GM19452 (cell line): Measurements from ENCODE around the gene FKBP6.
"Not testable (repeated sequence)": the region's sequence is repeated elsewhere in the genome, so short reads cannot be mapped to it uniquely, and the experiment has no call there.

ENCODE experiments used
- ATAC-seq: cut with Tn5 transposase; IDR thresholded peaks from one replicate; pipeline ENCODE4 v1.9.1; 2021; ENCODE audit not compliant: unreplicated experiment

The FKBP6 gene, protein sequence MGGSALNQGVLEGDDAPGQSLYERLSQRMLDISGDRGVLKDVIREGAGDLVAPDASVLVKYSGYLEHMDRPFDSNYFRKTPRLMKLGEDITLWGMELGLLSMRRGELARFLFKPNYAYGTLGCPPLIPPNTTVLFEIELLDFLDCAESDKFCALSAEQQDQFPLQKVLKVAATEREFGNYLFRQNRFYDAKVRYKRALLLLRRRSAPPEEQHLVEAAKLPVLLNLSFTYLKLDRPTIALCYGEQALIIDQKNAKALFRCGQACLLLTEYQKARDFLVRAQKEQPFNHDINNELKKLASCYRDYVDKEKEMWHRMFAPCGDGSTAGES

DNA sequence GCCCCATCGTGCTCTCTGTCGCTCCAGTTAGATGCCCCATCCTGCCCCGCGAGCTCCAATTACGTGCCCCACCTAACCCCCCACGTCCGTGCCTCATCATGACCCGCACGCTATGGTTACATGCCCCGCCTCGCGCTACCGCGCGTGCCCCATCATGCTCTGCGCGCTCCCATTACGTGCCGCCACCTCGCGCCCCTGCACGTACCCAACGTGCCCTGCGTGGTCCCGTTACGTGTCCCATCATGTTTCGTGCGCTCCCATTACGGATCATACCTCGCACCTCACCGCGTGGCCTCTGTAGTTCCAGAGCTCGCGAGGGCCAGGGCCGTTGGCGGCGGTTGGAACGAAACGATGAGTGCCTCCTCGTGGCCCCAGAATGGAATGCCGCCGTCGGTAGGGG is at the start of gene FKBP6, which contains the start of gene TRIM50:
TSS of gene FKBP6 (plus strand) at position 240 of the 400 bp plus-strand sequence. CDS start 268 bp downstream, outside the sequence.
TSS of gene TRIM50 (minus strand) at position 161 of the 400 bp plus-strand sequence. CDS start 3,295 bp downstream, outside the sequence.
- not testable (repeated sequence) for ATAC-seq

DNA sequence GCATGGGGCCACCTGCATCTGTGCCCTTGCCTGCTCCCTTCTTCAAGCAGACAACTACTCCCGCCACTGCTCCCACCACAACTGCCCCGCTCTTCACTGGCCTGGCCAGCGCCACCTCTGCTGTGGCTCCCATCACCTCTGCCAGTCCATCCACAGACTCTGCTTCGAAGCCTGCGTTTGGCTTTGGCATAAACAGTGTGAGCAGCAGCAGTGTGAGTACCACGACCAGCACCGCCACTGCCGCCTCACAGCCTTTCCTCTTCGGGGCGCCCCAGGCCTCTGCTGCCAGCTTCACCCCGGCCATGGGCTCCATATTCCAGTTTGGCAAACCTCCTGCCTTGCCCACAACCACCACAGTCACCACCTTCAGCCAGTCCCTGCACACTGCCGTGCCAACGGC is 30.7 kb upstream of the FKBP6 start:
- not testable (repeated sequence) for ATAC-seq

DNA sequence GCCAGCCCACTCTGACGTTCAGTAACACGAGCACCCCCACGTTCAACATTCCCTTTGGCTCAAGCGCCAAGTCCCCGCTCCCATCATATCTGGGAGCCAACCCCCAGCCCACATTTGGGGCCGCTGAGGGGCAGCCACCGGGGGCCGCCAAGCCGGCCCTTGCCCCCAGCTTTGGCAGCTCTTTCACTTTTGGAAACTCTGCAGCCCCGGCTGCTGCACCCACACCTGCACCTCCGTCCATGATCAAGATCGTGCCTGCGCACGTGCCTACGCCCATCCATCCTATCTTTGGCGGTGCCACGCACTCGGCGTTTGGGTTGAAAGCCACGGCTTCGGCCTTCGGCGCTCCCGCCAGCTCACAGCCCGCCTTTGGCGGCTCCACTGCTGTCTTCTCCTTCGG is 30.3 kb upstream of the FKBP6 start:
- not testable (repeated sequence) for ATAC-seq

DNA sequence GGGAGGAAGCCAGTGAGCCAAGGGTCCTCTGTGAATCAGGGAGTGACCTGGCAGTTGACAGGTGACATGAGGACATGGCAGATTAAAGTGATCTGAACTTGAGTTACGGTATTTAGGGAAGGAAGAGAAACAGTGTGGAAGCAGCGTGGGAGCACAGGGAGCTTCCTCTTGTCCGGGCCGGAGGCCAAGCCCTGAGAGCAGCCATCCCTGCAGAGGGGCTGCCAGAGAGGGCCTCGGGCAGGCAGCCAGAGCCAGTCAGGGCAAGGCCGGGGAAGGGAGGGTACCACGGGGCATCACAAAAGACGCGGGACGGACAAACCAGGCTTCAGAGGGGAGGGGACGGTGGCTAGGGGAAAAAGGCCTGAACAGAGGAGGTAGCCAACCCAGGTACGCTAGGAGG is 28.1 kb upstream of the FKBP6 start:
- not testable (repeated sequence) for ATAC-seq

DNA sequence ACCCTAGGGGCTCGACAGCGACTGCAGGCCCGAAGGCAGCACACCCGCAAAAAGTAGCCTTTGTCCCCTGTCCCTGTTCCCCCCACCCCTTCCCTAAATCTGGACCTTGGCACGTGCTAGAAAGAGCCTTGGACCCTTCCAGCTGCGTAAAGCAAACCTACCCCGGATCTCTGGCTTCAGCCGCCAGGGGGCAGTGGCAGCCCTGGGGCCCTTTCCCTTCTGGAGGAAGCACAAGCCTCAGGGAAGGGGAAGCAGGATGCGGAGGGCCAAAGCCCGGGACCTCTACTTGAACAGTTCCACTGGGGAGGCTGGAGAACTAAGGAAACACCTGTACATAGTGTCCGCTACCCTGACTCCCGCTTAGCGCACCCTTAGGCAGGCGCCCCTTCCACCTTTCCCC is 26.9 kb upstream of the FKBP6 start:
- ATAC-seq: not testable (repeated sequence)

DNA sequence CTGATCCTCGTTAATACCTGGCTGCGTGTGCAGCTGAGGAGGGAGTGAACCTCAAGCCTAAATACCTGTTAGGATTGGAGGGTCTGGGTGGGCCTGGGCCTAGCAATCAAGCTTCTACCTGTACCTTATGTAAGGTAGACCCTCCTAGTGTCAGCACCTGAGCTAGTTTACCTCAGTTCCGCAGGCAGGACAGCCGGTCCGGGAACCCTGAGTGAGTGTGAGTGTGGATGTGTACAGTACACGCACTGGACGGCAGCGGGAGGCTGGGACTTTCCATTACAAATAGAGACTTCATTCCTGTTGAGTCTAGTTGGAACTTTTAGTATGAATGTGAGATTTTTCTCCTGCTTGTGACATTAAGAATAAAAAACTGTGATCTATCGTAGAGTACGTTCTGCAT is 25.1 kb upstream of the FKBP6 start:
- ATAC-seq: not testable (repeated sequence)

DNA sequence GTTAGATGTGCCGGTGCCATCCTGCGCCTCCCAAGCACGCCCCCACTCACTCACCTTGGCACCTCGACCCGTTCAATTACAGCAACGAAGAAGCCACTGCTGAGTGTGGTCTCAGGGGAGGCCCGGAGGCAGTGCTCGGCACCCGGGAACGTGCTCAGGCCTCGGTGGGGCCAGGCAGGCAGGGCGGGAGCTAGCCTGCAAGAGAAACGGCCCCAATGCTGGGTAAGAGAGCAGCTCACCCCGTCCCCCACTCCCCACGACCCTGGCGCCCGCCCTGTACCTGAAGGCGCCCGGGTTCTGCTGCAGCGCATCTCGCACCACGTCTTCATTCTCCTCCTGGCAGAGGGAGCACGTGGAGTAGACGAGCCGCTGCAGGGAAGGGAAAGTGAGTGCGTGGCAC is 24.4 kb upstream of the FKBP6 start:
- ATAC-seq: no peak

DNA sequence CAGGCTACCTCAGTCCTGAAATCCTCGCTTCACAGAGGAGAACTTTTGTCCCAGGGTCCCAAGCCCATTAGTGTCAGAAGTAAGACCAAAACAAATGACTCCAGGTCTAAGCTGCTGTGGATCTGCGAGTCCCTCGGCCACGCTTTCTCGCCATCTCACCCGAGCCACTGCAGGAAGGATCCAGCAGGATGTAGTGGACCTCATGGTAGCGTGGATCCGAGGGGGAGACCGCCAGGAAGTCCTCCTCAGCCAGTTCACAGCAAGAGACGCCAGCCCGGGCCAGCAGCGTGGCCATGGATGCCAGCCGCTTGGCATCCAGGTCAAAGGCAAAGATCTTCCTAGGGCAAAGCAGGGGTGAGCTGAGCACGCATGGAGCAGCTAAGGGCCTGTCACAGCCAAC is 23.9 kb upstream of the FKBP6 start:
- no peak for ATAC-seq

DNA sequence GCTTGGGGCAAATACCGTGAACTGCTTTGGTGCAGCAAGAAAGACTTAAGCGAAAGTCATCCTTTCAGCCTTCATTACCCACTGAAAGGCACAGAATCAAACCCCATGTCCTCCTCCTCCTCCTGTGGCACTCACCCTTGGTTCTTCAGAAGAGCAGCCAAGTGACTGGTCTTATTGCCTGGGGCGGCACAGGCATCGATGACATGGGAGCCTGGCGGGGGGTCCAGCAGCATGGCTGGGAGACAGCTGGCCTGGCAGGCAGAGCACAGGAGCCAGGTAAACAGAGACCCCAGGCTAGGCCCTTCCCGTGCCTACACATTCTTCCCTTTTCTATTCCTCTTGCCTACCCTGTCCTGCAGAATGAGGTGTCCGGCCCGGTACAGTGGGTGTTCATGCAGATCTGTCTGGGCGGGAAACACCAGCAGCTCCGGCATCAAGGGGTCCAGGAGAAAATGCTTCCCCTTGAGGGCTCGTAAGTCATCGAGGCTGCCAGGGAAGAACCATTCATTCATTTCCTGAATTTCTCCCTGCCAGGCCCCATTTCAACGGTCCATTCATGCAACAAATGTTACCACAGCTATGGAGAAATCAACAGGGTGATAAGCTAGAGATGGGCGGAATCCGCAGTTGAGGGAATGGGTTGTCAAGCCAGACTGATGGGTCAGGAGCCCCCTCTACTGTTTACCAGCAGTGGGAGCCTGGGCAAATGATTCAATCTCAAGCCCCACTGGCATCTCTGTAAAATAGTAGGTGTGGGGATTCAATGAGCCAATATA is 23.2 kb upstream of the FKBP6 start:
- not testable (repeated sequence) for ATAC-seq

DNA sequence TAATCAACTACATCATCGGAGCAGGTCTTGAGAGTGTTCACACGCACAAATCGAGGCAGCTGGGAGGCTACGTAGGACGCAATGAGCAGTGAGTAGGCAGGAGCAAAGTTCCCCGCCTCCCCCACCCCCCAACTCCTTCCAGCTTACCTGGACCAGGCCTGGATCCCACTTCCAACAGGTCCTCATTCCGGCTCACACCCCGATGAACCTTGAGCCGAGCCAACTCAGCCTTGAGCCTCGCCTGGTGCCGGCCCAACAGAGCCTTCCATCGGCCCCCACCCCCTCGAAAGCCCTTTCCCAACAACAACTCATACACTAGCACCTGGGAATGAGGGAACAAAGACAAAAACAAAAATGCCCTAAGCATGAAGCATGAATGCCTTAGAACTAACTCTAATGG is 20.5 kb upstream of the FKBP6 start:
- no peak for ATAC-seq

DNA sequence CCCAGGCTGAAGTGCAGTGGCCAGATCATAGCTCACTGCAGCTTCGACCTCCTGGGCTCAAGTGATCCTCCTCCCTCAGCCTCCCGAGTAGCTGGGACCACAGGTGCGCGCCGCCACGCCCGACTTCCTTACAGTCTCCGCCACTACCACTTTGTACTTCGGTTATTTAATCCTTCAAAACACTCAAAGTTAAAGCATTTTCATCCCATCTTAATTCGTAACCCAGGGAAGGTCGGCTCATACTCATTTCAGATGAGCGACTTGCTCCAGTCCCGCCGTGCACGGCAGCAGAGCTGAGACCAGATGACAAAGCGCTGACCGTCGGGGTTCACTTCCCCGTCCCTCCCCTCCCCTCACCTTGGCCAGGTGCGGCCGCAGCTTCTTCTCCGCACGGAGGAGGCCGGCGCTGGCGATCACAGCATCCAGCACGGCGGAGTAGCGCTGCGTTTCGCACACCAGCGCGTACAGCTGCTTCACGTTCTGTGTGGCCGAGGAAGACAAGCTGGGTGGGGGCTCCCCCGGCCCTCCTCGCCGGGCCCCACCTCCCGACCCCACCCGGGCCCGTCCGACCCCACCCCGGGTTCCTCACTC is 19.8 kb upstream of the FKBP6 start:
- peak; percentile 37 for ATAC-seq

DNA sequence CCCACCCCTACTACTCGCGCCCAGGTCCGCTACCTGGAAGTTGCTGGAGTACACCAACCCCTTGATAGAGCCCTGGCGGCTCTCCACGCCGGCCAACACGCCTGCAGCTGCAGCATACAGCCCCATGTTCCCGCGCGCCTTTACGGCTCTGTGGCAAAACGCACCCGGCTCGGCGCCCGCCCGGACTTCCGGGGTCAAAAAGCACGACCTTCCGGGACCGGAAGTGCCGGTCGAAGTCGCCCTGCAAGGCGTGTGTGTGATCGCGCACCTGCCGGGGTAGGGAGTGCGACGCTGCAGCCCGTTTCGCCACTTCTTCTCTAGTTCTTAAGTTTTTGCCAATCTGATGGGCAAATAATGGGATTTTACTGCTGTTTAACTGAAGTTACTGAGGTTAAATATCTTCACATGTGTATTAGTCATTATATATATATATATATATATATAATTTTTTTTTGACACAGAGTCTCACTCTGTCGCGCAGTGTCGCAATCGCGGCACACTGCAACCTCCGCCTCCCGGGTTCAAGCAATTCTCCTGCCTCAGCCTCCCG is 19.2 kb upstream of the FKBP6 start, which contains the start of gene NSUN5:
TSS of gene NSUN5 (minus strand) at position 162 of the 550 bp plus-strand sequence. CDS start at position 126, 36 bp downstream.
- peak; percentile 93 for ATAC-seq

DNA sequence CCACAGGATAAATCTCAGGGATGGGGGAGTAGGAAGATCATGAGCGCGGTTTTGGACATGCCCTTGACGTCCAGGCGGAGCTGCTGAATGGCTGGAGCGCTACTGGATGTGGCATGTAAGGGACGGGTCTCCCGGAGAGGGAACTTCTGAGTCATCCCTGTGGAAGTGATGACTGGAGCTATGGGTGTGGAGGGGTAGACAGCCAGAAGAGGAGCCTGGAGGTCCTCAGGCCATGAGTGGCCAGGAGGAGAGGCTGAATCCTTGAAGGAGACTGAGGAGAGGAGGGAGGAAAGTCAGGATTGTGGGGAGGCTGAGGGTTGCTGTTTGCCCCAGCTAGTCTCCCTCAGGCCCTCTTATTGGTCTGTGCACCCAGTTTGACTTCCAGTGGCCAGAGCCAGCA is 16.5 kb upstream of the FKBP6 start:
- not testable (repeated sequence) for ATAC-seq

DNA sequence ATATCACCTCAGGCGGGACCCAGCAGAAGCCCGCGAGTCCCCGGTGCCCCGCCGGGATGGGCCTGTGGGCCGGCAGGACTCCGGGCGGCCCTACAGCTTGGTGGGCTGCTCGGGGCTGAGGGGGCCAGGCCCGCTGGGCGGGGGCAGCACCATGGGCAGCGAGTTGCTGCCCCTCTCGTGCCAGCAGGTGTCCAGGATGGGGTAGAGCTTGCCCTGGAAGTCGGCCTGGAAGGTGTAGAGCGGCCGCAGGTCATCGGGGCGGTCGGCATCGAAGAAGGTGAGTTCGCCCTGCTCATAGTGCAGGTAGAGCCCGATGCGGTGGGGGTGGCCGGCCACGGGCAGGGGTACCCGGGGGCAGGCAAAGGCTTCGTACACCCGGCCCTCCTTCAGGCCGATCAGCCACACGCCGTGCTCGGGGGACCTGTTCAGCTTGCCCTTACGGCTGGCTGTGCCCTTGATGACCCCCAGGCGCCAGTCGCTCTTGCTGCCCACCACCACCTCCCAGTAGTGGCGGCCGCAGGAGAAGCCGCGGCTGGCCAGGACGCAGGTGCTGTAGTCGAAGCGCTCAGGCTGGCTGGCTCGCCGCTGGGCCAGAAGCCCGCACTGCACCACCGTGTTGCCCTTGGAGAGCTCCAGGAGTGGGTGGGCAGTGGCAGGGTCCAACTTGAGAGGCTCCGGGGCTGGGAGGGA is 15.0 kb upstream of the FKBP6 start:
- ATAC-seq: no peak

DNA sequence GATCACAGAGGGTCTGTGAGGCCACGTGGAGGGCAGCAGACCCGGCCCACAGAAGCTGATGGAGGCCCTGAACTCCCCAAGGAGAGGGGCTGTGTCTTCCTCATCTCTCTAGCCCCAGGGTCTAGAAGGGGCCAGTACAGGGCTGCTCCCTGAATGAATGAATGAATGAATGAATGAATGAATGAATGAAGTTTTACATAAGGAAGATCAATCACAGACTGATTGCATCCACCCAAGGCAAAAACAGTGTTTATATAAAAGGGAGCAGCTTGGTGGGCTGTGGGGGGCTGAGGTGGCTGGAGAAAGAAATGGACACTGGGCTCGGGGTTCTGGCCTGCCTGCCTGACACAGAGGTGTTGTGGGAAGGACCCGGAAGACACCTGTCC is 14.4 kb upstream of the FKBP6 start:
- no peak for ATAC-seq

DNA sequence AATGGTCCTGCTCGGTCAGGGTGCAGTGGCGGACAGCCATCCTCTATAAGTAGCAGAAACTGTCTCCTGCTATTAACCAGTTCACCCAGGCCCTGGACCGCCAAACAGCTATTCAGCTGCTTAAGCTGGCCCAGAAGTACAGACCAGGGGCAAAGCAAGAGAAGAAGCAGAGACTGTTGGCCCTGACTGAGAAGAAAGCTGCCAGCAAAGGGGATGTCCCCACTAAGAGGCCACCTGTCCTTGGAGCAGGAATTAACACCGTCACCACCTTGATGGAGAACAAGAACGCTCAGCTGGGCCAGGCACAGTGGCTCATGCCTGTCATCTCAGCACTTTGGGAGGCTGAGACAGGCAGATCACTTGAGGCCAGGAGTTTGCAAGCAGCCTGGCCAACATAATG is 13.7 kb upstream of the FKBP6 start:
- no peak for ATAC-seq

DNA sequence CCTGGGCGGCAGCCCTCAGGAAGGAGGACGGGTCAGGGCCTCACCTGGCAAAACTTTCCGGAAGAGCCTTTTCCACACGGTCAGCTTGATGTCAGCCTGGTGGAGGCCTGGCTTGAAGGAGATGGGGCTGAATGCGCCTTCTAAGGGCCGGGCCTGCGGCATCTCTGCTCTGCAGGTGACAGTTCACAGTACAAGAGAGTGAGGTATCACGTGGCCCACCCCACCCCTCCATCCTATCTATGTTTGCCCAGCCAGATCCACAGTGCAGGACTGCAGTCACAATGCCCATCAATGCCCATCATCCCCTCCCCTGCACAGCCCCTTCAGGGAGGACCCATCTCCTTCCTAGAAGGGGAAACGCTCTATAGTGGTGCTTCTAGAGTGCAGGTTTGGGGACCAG is 11.4 kb upstream of the FKBP6 start:
- no peak for ATAC-seq

DNA sequence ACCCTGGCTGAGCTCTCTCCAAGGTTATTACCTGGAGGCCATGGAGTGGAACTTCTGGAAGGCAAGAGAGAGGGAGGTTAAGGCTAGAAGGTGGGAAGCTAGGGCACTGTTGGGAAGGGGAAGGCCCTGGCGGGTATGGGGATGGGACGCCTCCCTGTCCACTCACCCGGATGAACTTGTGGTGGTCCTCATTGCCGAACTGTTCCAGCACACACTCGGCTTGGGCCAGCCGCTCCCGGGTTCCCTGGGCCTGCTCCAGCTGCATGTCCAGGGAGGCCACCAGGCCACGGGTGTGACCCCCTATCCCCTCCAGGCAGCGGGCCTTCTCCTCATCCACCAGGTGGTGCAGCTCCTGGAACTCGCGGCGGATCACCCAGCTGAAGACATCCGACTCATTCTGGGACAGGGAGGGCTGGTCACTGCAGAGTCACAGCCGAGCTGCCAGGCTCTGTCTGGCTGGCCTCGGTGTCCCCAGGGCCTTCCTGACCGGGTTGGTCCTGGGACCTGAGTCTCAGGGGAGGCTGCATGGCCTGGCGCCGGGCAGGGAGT is 9.2 kb upstream of the FKBP6 start:
- ATAC-seq: not testable (repeated sequence)

DNA sequence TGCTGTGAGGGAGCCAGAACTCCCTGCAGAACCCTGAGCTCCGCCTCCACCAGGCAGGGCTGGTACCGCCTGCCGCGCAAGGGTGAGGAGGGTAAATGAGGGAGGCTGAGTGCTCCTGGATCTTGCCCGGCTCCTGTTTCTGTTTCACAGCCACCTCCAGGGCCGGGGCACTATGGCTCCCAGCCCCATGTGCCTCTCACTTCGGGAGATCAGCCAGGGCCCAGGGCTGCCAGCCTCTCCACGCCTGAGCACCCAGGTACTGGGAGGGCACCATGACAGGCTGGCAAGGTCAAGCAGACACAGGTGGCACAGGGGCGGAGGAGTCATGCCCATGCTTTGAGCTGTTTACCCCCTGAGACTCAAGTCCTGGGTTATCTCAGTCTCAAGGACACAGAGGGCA is 8.4 kb upstream of the FKBP6 start:
- not testable (repeated sequence) for ATAC-seq

DNA sequence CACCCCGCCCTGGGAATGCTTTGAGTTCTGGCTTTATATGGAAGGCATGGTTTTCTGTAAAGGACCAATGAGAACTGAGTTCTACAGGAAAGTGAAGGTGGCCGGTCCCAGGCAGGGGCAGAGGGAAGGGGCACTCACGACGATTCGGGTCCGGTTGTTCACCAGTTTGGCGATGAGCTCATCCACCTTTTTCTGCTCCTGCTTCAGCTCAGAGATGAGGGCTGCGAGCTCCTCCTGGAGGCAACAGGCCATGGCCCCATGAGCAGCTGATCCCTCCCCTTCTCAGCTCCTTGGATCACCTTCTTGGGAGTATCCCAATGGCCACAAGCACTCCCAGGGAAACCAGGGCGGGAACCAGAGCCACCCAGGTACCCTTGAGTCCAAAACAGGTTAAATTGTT is 8.0 kb upstream of the FKBP6 start:
- not testable (repeated sequence) for ATAC-seq
